IPS-NIHi11 (cell line): ENCODE data around the gene MSANTD7.
A peak's percentile ranks its signal among the peaks of the same experiment; 100 is the strongest.
"Not testable (repeated sequence)": the region's sequence is repeated elsewhere in the genome, so short reads cannot be mapped to it uniquely, and the experiment has no call there.

Source experiments
- DNase-seq: peaks from one replicate; pipeline ENCODE4 v3.0.0; 2012; ENCODE audit warnings: mixed read lengths, low spot score

The MSANTD7 gene

DNA sequence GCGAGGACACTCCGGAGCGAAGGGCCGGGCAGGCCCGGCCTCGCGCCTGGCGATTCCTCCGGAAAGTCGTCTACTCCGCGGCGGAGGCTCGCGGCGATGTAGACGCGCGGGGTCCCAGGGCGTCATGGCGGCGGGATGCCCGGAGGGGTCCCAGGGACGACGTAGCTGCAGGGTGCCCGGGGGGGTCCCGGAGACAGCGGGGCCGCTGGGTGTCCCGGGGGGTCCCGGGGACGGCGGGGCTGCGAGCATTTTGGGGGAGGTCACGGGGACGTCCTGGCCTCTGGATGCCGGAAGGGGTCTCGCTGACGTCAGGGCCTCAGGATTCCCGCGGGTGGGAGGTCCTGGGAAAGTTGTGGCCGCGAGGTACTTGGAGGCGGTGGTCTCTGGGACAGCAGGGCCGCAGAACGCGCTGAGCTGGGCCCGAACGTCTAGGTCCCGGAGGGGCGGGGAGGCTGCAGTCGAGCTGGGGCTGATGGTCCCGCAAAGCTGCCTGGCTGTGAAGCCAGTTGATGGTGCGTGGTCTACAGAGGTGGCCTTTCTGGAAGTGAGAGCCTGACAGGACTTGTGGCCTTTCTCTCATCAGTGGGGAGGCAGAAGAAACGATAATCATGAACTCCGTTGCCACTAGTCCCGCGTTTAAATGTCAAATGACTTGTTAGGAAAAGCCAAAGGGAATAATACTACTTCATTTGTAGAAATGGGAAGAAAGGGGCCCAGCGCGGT lies 637 bp downstream of the MSANTD7 start:
- peak; percentile 76 for DNase-seq

DNA sequence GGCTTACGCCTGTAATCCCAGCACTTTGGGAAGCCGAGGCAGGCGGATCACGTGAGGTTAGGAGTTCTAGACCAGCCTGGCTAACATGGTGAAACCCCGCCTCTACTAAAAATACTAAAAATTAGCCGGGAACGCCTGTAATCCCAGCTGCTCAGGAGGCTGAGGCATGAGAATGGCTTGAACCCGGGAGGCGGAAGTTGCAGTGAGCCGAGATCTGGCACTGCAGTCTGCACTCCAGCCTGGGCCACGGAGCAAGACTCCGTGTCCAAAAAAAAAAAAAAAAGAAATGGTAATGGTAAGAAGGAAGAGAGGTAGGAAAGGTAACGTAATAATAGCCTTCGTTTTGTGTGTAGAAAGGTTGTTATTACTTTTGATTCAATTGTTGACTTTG lies 1.2 kb downstream of the MSANTD7 start:
- no peak for DNase-seq

DNA sequence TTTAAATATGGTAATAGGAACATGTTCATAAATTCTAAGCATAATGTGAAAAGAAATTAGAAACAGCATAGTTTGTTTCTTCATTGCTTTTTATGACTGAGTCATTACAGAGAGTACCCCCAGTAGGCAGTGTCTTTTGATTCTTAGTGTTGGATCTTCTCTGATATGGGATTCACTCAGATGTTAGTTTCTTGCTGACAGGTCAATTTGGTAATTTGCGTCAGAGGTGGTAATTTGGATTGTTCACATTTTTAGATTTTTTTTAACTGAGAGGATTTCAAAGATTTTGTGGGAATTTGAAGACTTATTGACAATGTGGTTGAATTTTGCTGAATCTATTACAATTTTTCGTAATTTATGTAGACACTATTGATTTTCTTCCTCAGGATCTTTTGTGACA lies 2.1 kb downstream of the MSANTD7 start:
- DNase-seq, result no peak

DNA sequence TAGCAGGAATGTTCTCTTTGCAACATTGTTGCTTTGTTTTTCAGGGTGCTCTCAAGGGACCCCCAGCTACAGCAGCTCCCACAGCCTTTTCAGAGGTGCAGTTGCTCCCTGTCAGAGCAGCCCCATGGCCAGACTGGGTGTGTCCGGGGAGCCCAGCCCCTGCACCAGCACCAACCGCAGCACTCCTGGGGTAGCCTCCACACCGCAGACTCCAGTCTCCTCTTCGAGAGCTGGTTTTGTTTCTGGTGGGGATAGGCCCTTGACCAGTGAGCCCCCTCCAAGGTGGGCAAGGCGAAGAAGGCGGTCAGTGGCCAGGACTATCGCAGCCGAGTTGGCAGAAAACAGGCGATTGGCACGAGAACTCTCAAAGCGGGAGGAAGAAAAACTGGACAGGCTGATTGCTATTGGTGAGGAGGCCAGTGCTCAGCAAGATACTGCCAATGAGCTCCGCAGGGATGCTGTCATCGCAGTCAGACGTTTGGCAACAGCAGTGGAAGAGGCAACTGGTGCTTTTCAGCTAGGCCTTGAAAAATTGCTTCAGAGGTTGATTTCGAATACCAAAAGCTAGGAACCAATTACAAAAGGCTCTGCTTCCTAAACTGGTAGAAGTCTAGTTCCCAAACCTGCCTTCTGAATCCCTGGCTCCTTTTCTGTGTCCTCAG lies 5.4 kb downstream of the MSANTD7 start:
- DNase-seq, result no peak

DNA sequence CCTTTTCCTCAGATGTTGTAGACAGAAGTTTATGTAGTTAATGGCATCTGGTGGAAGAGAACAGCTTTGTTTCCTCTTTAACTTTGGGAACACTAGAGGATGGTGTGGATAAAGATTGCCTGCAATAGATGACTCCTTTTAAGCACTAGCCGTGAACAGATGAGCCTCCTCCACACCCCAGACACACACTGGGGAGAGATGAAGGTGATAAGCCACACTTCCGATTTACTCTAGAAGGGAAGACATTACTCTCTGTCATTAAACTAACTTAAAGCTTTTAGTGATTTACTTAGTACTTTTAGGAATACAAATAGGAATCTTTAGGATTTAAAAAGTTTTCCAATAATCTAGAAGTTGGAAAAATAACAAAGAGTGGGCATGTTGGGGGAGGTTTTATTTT lies 6.8 kb downstream of the MSANTD7 start:
- no peak for DNase-seq

DNA sequence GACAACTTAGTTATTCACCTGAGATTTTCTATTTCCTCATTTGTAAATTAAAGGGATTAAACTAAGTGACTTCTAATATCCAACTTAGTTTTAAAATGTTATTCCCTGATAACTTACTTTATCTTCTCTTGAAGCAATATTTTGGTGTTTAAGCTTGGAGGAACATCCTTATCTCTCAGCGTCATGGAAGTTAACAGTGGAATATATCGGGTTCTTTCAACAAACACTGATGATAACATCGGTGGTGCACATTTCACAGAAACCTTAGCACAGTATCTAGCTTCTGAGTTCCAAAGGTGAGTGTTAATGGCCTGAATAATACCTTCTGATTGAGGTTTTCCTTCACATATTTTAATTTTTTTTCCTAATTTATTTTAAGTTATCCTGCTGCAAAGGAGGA lies 14.1 kb downstream of the MSANTD7 start:
- no peak for DNase-seq

DNA sequence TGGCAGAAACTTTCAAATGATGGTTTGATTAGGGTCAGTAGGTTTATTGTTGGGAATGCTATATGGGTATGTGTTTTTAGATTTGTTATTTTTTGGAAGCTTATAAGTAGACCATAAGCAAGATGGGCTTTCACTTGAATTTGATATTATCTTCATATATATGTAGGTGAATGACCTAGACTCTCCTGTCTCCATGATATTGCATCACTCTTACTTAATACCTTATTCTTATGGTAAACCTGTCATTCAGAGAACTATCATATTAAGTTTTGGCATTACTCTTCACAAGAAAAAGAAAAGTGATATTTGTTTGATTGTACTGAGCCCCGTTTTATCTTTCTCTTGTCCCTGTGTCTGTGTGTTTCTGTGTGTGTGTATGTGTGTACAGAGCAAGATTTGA lies 17.3 kb downstream of the MSANTD7 start:
- no peak for DNase-seq

DNA sequence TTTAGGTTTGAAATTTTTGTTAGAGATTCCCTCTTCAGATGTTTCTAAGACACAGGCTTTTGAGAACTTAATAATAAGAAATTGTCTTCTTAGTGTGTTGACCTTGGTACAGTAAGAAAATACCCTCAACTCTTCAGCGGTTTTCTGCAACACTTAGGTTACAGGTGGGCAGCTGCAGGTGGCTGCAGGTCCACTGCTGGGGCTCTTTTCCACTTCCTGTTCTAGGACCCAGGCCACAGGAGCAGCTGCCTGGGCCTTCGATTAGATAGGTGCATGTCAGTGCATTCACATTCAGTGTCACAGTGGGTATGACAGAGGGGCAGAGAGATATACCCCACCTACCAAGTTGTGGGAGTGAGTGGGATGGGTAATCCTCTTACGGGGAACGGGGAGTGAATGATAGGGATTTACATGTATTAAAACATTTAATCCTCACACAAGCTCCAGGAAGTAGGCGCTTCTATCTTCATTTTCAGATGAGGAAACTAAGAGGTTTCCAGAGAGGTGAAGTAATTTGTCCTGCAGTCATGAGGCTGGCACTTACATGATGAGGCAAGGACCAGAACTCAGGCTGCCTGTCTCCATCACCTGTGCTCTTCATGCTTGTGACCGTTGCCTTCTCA lies 20.3 kb downstream of the MSANTD7 start:
- DNase-seq, result no peak

DNA sequence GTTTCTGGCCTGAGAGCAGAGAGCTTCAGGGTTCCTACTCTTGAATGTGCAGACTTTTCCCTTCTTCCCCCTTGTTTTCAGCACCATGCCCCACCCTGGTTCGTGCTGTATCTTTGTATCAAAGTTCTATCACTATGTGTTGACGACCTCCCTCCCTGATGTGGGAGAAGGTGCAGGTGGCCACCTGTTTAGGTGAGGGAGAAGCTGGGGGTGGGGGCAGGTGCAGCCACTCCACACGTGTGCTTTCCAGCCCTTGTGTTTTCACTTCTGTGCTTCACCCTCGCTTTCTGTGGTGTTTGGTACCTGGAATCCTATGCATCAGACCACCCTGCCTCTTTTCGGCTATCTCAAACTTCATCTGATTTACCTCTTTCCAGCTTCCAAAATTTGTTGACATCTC lies 20.9 kb downstream of the MSANTD7 start:
- DNase-seq, result no peak

DNA sequence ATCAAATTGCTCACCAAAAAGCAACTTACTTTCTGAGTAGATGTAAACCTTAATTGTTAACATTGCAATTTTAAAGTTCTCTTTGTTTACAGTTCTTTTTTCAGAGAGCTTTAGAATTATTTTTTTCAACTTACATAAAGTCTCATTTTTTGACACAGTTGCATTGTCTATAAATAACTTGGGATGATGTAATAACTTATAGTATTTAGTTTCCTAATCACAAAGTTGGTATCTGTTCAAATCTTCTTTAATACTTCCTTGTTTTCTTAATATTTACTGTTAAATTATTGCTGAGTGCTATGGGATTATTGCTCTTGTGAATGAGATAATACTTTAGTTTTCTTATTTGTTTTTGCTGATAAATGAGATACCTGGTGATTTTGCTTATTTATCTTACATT lies 21.7 kb downstream of the MSANTD7 start:
- DNase-seq, result no peak

DNA sequence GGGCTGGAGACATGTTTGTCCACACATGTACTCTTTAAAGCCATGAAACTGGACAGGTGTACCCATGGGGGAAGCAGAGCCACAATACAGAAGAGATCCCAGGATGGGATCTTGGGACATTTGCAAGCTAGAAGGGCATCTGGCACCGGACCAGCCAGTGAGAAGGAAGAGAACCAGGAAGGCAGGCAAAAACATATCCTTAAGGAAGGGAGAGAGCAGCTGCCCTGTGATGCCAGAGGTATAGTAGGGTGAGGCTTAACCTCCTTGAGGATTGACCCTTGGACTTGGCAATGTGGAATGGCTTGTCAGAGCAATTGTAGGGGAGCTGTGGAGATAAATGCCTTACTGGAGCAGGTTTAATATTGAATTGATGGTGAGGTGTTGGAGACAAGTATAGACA lies 22.7 kb downstream of the MSANTD7 start:
- no peak for DNase-seq

DNA sequence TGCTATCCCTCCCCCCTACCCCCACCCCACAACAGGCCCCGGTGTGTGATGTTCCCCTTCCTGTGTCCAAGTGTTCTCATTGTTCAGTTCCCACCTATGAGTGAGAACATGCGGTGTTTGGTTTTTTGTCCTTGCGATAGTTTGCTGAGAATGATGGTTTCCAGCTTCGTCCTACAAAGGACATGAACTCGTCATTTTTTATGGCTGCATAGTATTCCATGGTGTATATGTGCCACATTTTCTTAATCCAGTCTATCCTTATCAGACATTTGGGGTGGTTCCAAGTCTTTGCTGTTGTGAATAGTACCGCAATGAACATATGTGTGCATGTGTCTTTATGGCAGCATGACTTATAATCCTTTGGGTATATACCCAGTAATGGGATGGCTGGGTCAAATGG lies 26.4 kb downstream of the MSANTD7 start:
- DNase-seq, result not testable (repeated sequence)

DNA sequence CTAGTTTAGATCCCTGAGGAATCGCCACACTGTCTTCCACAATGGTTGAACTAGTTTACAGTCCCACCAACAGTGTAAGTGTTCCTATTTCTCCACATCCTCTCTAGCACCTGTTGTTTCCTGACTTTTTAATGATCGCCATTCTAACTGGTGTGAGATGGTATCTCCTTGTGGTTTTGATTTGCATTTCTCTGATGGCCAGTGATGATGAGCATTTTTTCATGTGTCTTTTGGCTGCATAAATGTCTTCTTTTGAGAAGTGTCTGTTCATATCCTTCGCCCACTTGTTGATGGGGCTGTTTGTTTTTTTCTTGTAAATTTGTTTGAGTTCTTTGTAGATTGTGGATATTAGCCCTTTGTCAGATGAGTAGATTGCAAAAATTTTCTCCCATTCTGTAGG lies 26.8 kb downstream of the MSANTD7 start:
- not testable (repeated sequence) for DNase-seq

DNA sequence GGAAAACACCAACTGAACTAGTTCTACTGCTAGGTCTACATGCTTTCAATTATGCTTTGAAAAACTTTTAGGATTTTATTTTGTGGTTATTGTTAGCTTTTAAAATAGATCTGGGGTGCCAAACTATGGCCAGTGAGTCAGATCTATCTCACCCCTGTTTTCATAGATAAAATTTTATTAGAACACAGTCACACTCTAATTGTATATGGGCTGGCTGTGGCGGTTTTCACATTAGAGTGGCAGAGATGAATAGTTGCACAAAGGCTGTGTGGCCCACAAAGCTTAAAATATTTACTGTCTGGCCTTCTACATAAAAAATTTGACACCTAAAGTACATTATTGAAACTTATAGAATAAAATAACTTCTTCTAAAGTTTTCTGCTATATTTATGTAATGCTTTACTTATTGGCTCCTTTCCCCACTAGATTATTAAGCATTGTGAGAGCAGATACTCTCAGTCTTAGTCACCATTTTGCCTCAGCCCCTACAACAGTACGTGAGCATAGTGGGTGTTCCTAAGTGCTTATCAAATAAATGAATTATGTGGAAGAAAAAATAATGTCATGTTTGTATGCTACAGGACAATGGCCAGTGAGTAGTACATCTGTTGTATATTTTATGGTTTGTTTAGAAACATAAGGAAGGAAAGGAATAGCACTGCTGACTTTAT lies 35.1 kb downstream of the MSANTD7 start:
- DNase-seq, result no peak

DNA sequence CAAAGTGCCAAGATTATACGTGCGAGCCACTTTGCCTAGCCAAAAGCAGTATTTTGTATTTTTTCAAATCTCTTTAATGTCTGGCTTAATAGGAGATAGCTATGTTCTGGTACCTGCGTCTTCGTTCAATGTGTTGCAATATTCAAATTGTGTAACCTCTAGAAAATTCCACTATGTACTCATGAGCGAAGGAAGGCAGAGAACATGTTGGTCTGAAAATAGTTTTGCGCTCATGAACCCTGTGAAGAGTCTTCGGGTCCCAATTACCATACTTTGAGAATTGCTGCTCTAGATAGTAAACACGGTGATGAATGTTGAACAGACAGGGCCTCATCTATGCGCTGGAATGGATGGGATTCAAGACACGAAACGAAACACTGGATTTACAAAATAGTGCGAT lies 37.8 kb downstream of the MSANTD7 start:
- no peak for DNase-seq

DNA sequence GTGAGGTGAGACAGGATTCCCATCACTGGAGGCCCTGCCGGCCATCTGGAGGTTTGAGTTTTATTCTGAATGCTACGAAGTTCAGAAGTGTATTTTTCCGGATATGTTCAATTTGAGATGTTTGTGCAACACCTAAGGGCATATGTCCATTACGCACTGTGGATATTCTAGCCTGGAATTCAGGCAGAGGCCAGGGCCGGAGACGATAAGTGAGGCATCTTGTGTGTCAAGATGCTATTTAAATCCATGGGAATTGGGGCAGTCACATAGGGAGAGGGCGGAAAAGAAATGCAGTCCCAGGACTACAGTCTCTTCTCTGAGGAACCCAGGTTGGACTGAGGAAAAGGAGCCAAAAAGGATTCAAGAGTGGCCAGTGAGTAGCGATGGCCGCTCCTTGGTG lies 38.7 kb downstream of the MSANTD7 start:
- DNase-seq, result no peak

DNA sequence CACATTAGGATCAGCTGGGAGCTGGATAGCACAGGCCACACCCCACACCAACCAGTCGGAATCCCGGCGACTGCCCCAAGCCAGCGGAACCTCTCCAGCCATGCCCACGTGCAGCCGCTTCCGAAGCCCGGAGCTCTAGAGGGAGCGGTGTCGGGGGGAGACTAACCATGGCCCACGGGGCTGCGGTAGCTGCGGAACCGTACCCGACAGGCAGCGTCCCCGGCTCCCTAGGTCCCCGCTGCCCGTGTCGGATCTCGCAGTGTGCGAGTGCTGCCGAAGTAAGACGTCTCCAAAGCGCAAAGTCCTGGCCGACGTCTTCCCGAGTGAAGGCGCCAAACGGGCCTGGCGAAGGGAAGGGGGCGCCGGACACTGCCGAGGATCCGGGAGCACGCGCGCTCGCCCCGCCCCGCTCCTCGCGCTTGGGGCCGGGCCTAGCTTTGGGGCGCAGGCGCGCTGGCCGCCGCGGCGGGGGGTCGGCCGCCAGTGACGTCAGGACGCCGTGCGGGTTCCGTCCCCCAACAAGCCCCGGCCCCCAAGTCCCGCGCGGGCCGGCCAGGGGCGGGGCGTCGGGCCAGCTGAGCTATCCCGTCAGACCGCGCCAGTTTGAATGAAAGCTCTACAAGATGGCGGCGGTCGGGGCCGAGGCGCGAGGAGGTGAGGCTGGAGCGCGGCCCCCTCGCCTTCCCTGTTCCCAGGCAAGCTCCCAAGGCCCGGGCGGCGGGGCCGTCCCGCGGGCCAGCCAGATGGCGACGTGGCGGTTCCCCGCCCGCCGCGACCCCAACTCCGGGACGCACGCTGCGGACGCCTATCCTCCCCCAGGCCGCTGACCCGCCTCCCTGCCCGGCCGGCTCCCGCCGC lies 40.4 kb downstream of the MSANTD7 start, which contains the start of gene SUV39H2:
SUV39H2 (plus strand) TSS at position 601 of the 858 bp plus-strand sequence; CDS start at position 624, 23 bp downstream.
- DNase-seq, result peak; percentile 99

DNA sequence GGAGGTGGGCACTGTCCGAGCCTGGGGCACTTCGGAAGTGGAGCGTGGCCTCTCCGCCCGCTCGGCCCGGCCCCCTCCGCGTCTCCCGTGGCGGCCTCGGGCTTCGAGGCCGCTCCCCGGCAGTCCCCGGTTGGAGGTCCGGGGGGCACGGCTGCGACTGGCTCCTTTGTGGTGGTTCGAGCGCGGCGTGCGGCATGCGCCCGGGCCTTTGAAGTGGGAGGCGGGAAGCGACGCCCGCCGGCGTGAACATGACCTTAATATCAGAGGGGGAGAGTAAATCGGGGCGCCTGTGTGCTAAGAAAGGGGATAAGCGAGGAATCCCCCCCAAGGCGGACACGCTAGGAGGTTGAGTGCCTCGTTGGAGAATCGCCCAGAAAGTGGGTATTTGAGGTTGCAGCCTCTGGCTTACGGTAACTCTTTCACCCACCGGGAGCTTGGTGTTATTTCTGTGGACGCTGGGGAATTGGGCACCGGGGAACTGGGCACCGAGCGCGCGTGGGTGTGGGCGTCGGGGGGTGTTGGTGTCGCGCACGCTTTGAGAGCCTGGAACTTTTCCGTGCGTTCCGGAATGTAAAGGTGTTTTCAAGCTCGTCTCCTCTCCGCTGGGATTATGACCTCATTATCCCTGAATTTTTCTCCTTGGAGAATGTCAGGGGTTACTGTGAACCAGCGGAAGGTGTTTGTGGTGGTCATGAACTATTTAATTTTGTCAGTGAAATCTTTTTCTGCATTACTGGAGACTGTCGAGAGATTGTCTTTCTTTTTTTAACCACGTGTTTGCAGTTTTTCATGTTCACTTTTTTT lies 41.2 kb downstream of the MSANTD7 start:
- peak; percentile 55 for DNase-seq

DNA sequence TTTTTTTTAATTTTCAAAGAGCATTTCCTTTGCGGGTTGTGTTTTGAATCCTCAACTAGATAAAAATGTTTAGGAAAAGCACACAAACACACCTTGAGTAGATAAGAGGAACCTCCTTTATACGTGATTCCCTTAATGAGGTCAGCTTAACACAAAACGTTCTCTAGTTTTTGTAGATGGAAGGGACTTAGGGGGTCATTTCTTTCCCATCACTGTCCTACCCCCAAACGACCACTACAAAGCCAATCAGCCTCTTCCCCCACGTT lies 41.8 kb downstream of the MSANTD7 start:
- peak; percentile 17 for DNase-seq

DNA sequence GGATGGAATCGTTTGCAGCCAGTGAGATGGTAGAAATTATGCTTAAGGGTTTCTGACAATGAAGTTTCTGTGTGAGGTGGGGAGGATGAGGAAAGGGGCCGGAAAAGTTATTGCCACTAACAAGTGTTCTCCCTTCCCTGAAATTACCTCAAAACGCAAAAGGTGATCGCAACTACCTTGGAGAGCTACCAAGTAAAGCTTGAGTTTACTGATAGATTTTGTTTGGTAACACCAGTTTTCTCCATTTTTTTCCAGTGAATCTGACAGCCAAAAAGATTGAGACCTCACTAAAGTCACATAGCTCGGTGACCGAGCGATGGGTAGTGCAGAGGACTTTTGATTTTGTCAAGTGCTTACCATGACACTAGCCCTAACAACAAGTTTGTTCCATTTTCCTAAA lies 42.1 kb downstream of the MSANTD7 start:
- peak; percentile 13 for DNase-seq

DNA sequence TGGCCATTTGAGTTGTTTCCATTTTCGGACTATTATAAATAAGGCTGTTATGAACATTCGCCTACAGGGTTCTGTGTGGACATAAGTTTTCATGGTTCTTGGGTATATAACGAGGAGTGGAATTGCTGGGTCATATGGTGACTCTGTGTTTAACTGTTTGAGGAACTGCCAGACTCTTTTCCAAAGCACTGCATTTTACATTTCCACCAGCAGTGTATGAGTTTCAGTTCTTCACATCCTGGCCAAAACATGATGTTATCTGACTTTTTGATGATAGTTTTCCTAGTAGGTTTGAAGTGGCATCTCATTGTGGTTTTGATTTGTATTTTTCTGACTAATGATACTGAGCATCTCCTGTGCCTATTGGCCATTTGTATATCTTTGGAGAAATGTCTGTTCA lies 46.0 kb downstream of the MSANTD7 start:
- no peak for DNase-seq
